C4-2B (cell line): Measurements from ENCODE around the gene RPL36A.

Source experiments
- ZFX ChIP-seq: fragments of 450-650 bp; IDR thresholded peaks from 2 replicates; pipeline ENCODE4 v1.6.1; 2017
- TF ChIP-seq, protein P1 (sequence below): fragments of 450-650 bp; conservative IDR thresholded peaks from 2 replicates; pipeline ENCODE4 v1.5.1; 2017; ENCODE audit warnings: mild to moderate bottlenecking

DNA sequence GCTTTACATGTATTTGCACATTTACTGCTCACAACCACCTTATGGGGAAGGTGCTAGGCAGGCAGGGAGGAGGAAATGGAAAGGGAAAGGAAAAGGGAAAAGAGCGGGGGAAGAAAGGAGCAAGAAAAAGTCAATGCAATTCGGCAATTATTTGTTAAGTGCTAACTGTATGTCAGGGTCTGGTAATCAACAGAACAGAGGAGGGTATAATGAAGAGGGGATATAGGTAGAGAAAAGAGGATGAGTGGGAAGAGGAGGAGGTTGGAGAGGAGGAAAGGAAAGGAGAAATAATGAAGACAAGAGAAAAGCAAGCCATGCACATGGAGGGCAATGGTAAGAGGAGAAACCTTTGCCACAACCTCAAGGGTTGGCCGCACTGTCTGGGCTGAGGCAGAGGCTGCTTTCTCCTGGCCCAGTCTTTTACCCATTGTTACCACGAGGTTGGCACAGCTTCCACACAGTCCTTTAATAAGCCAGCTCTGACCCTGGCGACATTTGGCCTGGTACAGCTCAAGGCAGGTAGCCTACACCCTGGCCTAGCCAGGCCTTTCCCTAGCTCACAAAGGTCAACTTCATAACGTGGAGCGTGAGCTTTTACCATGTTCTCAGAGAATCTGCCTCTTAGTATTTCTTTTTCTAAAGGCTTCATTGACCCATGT lies 5.7 kb upstream of the RPL36A start:
- TF ChIP-seq, protein P1, sequence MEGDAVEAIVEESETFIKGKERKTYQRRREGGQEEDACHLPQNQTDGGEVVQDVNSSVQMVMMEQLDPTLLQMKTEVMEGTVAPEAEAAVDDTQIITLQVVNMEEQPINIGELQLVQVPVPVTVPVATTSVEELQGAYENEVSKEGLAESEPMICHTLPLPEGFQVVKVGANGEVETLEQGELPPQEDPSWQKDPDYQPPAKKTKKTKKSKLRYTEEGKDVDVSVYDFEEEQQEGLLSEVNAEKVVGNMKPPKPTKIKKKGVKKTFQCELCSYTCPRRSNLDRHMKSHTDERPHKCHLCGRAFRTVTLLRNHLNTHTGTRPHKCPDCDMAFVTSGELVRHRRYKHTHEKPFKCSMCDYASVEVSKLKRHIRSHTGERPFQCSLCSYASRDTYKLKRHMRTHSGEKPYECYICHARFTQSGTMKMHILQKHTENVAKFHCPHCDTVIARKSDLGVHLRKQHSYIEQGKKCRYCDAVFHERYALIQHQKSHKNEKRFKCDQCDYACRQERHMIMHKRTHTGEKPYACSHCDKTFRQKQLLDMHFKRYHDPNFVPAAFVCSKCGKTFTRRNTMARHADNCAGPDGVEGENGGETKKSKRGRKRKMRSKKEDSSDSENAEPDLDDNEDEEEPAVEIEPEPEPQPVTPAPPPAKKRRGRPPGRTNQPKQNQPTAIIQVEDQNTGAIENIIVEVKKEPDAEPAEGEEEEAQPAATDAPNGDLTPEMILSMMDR, result no peak
- TF ChIP-seq ZFX, result no peak
